Vagina (tissue), 2 donors: ENCODE measurements around the gene MATR3. TPM values are rescaled to one million over a fixed set of nuclear protein-coding genes. Genes with fewer than 3 reads are reported as not detected.

Experiments
- DNase-seq, 2 donors: peaks; one replicate each; pipeline ENCODE4 v3.0.0-alpha.2; 2017; ENCODE audit errors: extremely low spot score in 2 of 2
- H3K27ac ChIP-seq: fragments of 200-600 bp; sonication (generic); one replicate; pipeline ENCODE4 v1.5.1; 2019
- H3K27me3 ChIP-seq: fragments of 200-600 bp; sonication (generic); one replicate; pipeline ENCODE4 v1.5.1; 2019
- H3K36me3 ChIP-seq, 2 donors: fragments of 200-600 bp; sonication (generic); one replicate each; pipeline ENCODE4 v1.5.1; 2017 to 2019
- H3K4me1 ChIP-seq: fragments of 200-600 bp; sonication (generic); one replicate; pipeline ENCODE4 v1.5.1; 2019
- H3K4me3 ChIP-seq, 2 donors: fragments of 200-600 bp; sonication (generic); 1 replicate in 1 of 2; 2 replicates in 1 of 2; pipeline ENCODE4 v1.5.1; 2016 to 2019
- H3K9me3 ChIP-seq: fragments of 200-600 bp; sonication (generic); one replicate; pipeline ENCODE4 v1.5.1; 2019
- CTCF ChIP-seq, 3 experiments: fragments of 450-650 bp in 2 of 3; fragments of 200-600 bp in 1 of 3; sonication (generic) in 1 of 3; IDR thresholded peaks; one replicate each; pipeline ENCODE4 v1.5.1; 2017 to 2019; ENCODE audit warnings: antibody characterized with exemption in 3 of 3, mild to moderate bottlenecking in 2 of 3, moderate library complexity in 2 of 3
- POLR2A ChIP-seq, 2 donors: fragments of 450-650 bp; IDR thresholded peaks; one replicate each; pipeline ENCODE4 v1.6.1; 2017; ENCODE audit warnings: antibody characterized with exemption in 2 of 2, mild to moderate bottlenecking in 2 of 2, moderate library complexity in 2 of 2
- POLR2AphosphoS5 ChIP-seq, 2 donors: sonication (generic); formaldehyde crosslinking; IDR thresholded peaks; one replicate each; pipeline ENCODE4 v1.9.0; 2017; ENCODE audit warnings: antibody characterized with exemption in 2 of 2, mild to moderate bottlenecking in 2 of 2, low read depth in 1 of 2; ENCODE audit not compliant: insufficient read depth in 1 of 2
- intact Hi-C: fragments of 100-400 bp; cut with DNase I; formaldehyde crosslinking; loops from one replicate; pipeline ENCODE4 v1.15.1; 2023
- total RNA-seq: library from RNA; depleted of rRNA; stranded (reverse); fragments of >200 nt; gene quantifications from one replicate; pipeline ENCODE4 v1.2.3, GENCODE V29; 2016

MATR3 gene
- total RNA-seq, 1 donor from 2014 or later = 126 TPM

- H3K4me1 ChIP-seq = peaks cover 11% of the 10 kb centered on the region
- no peak overlapping the region for H3K27ac ChIP-seq
- no peak overlapping the region for H3K4me3 ChIP-seq
- DNase-seq = no peak
- peaks cover 0 to 35% of the 10 kb centered on the region in 2 donors for H3K36me3 ChIP-seq
- intact Hi-C loops = no loop called here
- no peak for TF ChIP-seq CTCF (IDR thresholded peaks at IDR 0.05)
- H3K27me3 ChIP-seq = no peaks in the 10 kb centered on the region
- H3K9me3 ChIP-seq = no peaks in the 10 kb centered on the region
These were observed 11.4 kb upstream of the MATR3 start for GRCh38 chr5:139282197-139282557.

GRCh38 chr5:139283252-139284166 is 10.0 kb upstream of the MATR3 start:
- no peak overlapping the region for H3K27ac ChIP-seq
- H3K27me3 ChIP-seq = no peaks in the 10 kb centered on the region
- intact Hi-C loops = no loop called here
- H3K4me3 ChIP-seq = no peak overlapping the region
- no peaks in the 10 kb centered on the region for H3K9me3 ChIP-seq
- peaks cover 0 to 29% of the 10 kb centered on the region in 2 donors for H3K36me3 ChIP-seq
- no peak for TF ChIP-seq POLR2A (IDR thresholded peaks at IDR 0.05)
- TF ChIP-seq POLR2AphosphoS5 (IDR thresholded peaks at IDR 0.05; ENCODE audit: insufficient read depth in 1 of 2, low read depth in 1 of 2) = no peak
- no peak for TF ChIP-seq CTCF (IDR thresholded peaks at IDR 0.05)
- no peak for DNase-seq
- peaks cover 10% of the 10 kb centered on the region for H3K4me1 ChIP-seq

GRCh38 chr5:139284295-139284694 is 9.2 kb upstream of the MATR3 start:
- DNase-seq = no peak
- H3K4me3 ChIP-seq = no peak overlapping the region
- TF ChIP-seq POLR2A (IDR thresholded peaks at IDR 0.05) (no peak), CTCF (IDR thresholded peaks at IDR 0.05) (no peak), POLR2AphosphoS5 (IDR thresholded peaks at IDR 0.05; ENCODE audit: insufficient read depth in 1 of 2, low read depth in 1 of 2) (no peak)
- no peak overlapping the region for H3K27ac ChIP-seq
- H3K9me3 ChIP-seq = no peaks in the 10 kb centered on the region
- H3K27me3 ChIP-seq = no peaks in the 10 kb centered on the region
- H3K36me3 ChIP-seq = peaks cover 0 to 24% of the 10 kb centered on the region in 2 donors
- intact Hi-C loops = no loop called here
- H3K4me1 ChIP-seq = peaks cover 10% of the 10 kb centered on the region

GRCh38 chr5:139285651-139286392 is 7.7 kb upstream of the MATR3 start:
- no peak for DNase-seq
- Histone ChIP-seq H3K36me3 (peaks cover 0 to 18% of the 10 kb centered on the region in 2 donors), H3K9me3 (no peaks in the 10 kb centered on the region), H3K27me3 (no peaks in the 10 kb centered on the region), H3K4me3 (no peak overlapping the region), H3K4me1 (peaks cover 10% of the 10 kb centered on the region), H3K27ac (no peak overlapping the region)
- TF ChIP-seq POLR2A (IDR thresholded peaks at IDR 0.05) = no peak
- no peak for TF ChIP-seq POLR2AphosphoS5 (IDR thresholded peaks at IDR 0.05; ENCODE audit: insufficient read depth in 1 of 2, low read depth in 1 of 2)
- no peak for TF ChIP-seq CTCF (IDR thresholded peaks at IDR 0.05)
- intact Hi-C loops = no loop called here
